HG03558 (cell line): Measurements from ENCODE around the gene PACSIN2.
"Not testable (repeated sequence)": the region's sequence is repeated elsewhere in the genome, so short reads cannot be mapped to it uniquely, and the experiment has no call there.

Experiments used
- ATAC-seq: cut with Tn5 transposase; IDR thresholded peaks from one replicate; pipeline ENCODE4 v1.9.1; 2021; ENCODE audit warnings: moderate number of reproducible peaks; ENCODE audit not compliant: unreplicated experiment; ENCODE audit errors: extremely low read depth

The PACSIN2 gene

GRCh38 chr22:42951093-42951710 is 63.7 kb downstream of the PACSIN2 start:
- ATAC-seq = no peak

GRCh38 chr22:42950281-42950680 is 64.7 kb downstream of the PACSIN2 start:
- no peak for ATAC-seq

- ATAC-seq = no peak
Observed at GRCh38 chr22:42949159-42949558, 65.8 kb downstream of the PACSIN2 start.

- ATAC-seq = no peak
Observed at GRCh38 chr22:42948294-42948693, 66.7 kb downstream of the PACSIN2 start.

- ATAC-seq = no peak
Observed at GRCh38 chr22:42947211-42947990, 67.5 kb downstream of the PACSIN2 start.

- ATAC-seq = no peak
Observed at GRCh38 chr22:42946546-42947198, 68.3 kb downstream of the PACSIN2 start.

- ATAC-seq = no peak
Observed at GRCh38 chr22:42945736-42946135, 69.2 kb downstream of the PACSIN2 start.

GRCh38 chr22:42945027-42945426 is 69.9 kb downstream of the PACSIN2 start:
- ATAC-seq = no peak

- no peak for ATAC-seq
Observed at GRCh38 chr22:42944409-42944808, 70.5 kb downstream of the PACSIN2 start.

- ATAC-seq = no peak
Observed at GRCh38 chr22:42943981-42944380, 71.0 kb downstream of the PACSIN2 start.

GRCh38 chr22:42942351-42942750 is 72.6 kb downstream of the PACSIN2 start:
- no peak for ATAC-seq

- ATAC-seq = no peak
Observed at GRCh38 chr22:42939941-42940653, 74.9 kb downstream of the PACSIN2 start.

- no peak for ATAC-seq
Observed at GRCh38 chr22:42939451-42939881, 75.5 kb downstream of the PACSIN2 start.

GRCh38 chr22:42938976-42939375 is 76.0 kb downstream of the PACSIN2 start:
- no peak for ATAC-seq

GRCh38 chr22:42938449-42938848 is 76.5 kb downstream of the PACSIN2 start:
- ATAC-seq = no peak

- no peak for ATAC-seq
Observed at GRCh38 chr22:42937164-42937843, 77.6 kb downstream of the PACSIN2 start.

- not testable (repeated sequence) for ATAC-seq
Observed at GRCh38 chr22:42936680-42937079, 78.3 kb downstream of the PACSIN2 start.

GRCh38 chr22:42934338-42934737 is 80.6 kb downstream of the PACSIN2 start:
- ATAC-seq = no peak

GRCh38 chr22:42933485-42934091 is 81.4 kb downstream of the PACSIN2 start:
- ATAC-seq = no peak
